Osteoblast (primary cell): ENCODE data around the gene RETSAT. TPM values are rescaled to one million over a fixed set of nuclear protein-coding genes. Genes with fewer than 3 reads are reported as not detected.

Experiments used
- DNase-seq: peaks from one replicate; pipeline ENCODE4 v3.0.0; 2011; ENCODE audit warnings: low spot score, mixed read lengths; ENCODE audit not compliant: insufficient read length; ENCODE audit errors: missing footprints
- H2AFZ ChIP-seq: 2 replicates; pipeline ENCODE4 v1.6.0; 2011; ENCODE audit warnings: mild to moderate bottlenecking, low read length
- H3K27ac ChIP-seq: 2 replicates; pipeline ENCODE4 v1.5.1; 2011; ENCODE audit warnings: mild to moderate bottlenecking, low read depth, low read length, moderate library complexity
- H3K27me3 ChIP-seq: 2 replicates; pipeline ENCODE4 v1.6.0; 2012; ENCODE audit warnings: mild to moderate bottlenecking, control low read depth, inconsistent platforms, low read length, moderate library complexity; ENCODE audit not compliant: insufficient read depth
- H3K36me3 ChIP-seq: 2 replicates; pipeline ENCODE4 v1.5.1; 2011; ENCODE audit warnings: mild to moderate bottlenecking, low read length, control low read depth, moderate library complexity; ENCODE audit not compliant: insufficient read depth
- H3K4me1 ChIP-seq: 2 replicates; pipeline ENCODE4 v1.5.1; 2011; ENCODE audit warnings: mild to moderate bottlenecking, low read length, control low read depth, moderate library complexity; ENCODE audit not compliant: insufficient read depth
- H3K4me2 ChIP-seq: 2 replicates; pipeline ENCODE4 v1.6.0; 2011; ENCODE audit warnings: mild to moderate bottlenecking, low read length; ENCODE audit not compliant: insufficient read depth
- H3K4me3 ChIP-seq: fragments of 200-600 bp; sonication (generic); 3 replicates; pipeline ENCODE4 v1.5.1; 2012; ENCODE audit warnings: mild to moderate bottlenecking, low read length, inconsistent platforms; ENCODE audit not compliant: insufficient read depth
- H3K79me2 ChIP-seq: 2 replicates; pipeline ENCODE4 v1.6.0; 2012; ENCODE audit warnings: mild to moderate bottlenecking, low read length, control low read depth, inconsistent platforms; ENCODE audit not compliant: insufficient read depth
- H3K9me3 ChIP-seq: 2 replicates; pipeline ENCODE4 v1.5.1; 2011; ENCODE audit warnings: low read depth, low read length, control low read depth
- H4K20me1 ChIP-seq: 2 replicates; pipeline ENCODE4 v1.6.0; 2012; ENCODE audit warnings: mild to moderate bottlenecking, low read length, control low read depth; ENCODE audit not compliant: insufficient read depth
- CTCF ChIP-seq: IDR thresholded peaks from 2 replicates; pipeline ENCODE4 v1.5.1; 2011; ENCODE audit warnings: mild to moderate bottlenecking, low read depth, low read length, moderate library complexity; ENCODE audit errors: extremely low read depth
- total RNA-seq: library from RNA; depleted of rRNA; stranded (reverse); fragments of >200 nt; gene quantifications from 2 replicates; pipeline ENCODE4 v1.2.3, GENCODE V29; 2012

Gene RETSAT
- total RNA-seq, 1 donor = 41.6 TPM

DNA sequence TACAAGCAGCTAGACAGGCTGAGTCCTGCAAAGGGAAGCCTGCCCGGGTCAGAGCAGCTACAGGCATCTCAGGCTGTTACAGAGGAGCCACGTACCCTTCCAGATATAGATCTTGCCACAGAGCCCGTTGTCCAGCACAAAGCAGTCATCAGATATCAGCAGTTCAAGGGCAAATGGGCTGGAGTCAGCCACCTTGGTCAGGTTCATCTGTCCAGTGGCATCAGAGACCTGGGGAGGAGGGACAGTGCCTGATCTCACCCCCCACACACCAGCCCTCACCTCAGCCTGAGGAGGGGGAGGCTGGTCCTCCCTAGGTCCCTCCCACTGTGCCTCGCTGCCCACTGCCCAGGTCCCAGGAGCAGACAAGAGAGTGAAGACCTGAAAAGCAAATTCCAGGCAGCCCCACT, 43.6 kb upstream of the RETSAT start:
- H3K4me2 ChIP-seq = no peak overlapping the region
- no peaks in the 10 kb centered on the region for H4K20me1 ChIP-seq
- no peak overlapping the region for H3K4me3 ChIP-seq
- H3K36me3 ChIP-seq = no peaks in the 10 kb centered on the region
- H3K27ac ChIP-seq = no peak overlapping the region
- no peaks in the 10 kb centered on the region for H3K27me3 ChIP-seq
- H3K4me1 ChIP-seq = peaks cover 12% of the 10 kb centered on the region
- TF ChIP-seq CTCF = no peak
- no peak overlapping the region for H2AFZ ChIP-seq
- peak; percentile 27 for DNase-seq
- no peaks in the 10 kb centered on the region for H3K9me3 ChIP-seq
- peaks cover 10% of the 10 kb centered on the region for H3K79me2 ChIP-seq

DNA sequence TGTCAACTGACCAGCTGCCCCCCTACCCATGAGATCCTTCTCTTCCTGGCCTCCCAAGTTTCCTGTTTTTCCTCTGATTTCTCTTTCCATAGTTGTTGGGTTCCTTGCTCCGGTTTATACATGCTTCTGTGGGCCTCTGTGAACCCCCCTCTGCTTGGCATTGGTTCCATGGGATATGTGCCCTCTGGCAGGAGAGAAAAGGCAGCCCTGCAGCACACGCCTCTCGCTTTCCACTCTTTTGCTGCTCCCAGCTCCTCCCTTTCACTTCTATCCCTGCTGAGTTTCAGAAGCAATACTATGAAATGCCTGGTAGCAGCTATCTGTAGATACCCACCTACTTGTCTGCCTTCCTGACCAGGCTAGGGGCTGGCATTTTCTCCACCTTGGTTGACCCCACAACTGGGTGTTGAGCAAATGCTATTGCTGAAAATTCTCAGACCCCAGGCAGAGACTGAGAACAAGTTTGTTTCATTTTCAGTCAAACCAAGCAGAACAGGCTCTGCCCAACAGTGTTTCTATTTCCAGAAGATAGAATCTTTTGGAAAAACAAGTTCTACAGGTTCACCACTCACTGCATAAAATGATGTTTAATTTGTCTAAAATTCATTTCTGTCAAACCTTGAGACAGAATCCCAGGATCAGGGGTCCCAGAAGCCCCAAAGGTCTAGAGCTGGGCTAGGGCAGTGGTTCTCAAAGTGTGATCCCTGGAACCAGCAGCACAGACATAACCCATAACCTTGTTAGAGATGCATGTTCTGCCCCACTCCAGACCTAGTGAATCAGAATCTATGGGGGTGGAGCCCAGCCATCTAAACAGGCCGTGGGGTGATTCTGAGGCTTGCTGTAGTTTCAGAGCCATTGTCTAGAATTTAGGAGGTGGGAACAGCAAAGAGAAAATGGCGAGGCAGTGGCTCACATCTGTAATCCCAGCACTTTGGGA, 42.5 kb upstream of the RETSAT start:
- no peak overlapping the region for H3K27ac ChIP-seq
- H3K4me1 ChIP-seq = peaks cover 12% of the 10 kb centered on the region
- TF ChIP-seq CTCF = no peak
- no peak overlapping the region for H3K4me2 ChIP-seq
- peaks cover 1% of the 10 kb centered on the region for H3K36me3 ChIP-seq
- peak; percentile 48 for DNase-seq
- H3K27me3 ChIP-seq = no peaks in the 10 kb centered on the region
- H3K9me3 ChIP-seq = no peaks in the 10 kb centered on the region
- H3K79me2 ChIP-seq = peaks cover 2% of the 10 kb centered on the region
- peak overlapping the region; percentile 47 for H2AFZ ChIP-seq
- H4K20me1 ChIP-seq = no peaks in the 10 kb centered on the region
- H3K4me3 ChIP-seq = no peak overlapping the region

DNA sequence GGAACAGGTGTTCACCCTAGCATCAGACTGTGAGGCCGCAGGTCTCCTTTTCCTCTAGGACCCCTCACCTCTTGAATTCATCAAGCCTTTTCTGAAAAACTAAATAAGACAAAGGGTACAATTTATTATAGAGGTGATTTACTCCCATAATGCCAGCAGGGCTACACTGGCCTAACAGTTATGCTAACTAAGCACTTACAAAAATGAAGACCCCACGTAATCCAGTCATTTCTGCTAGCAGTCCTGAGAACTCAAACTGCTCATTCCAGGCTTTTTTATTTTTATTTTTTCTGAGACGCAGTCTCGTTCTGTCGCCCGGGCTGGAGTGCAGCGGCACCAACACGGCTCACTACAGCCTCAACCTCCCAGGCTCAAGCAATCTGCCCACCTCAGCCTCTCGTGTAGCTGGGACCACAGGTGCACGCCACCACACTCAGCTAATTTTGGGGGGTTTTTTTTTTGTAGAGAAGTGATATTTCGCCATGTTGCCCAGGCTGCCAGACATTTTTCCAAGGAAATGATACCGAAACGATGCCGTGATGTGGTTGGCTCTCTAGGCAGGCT, 41.7 kb upstream of the RETSAT start:
- Histone ChIP-seq H2AFZ (no peak overlapping the region), H4K20me1 (no peaks in the 10 kb centered on the region), H3K4me2 (no peak overlapping the region), H3K79me2 (no peaks in the 10 kb centered on the region), H3K9me3 (no peaks in the 10 kb centered on the region), H3K27me3 (no peaks in the 10 kb centered on the region), H3K4me3 (no peak overlapping the region), H3K36me3 (peaks cover 9% of the 10 kb centered on the region), H3K4me1 (peaks cover 12% of the 10 kb centered on the region), H3K27ac (no peak overlapping the region)
- TF ChIP-seq CTCF = no peak
- DNase-seq = no peak

- H3K36me3 ChIP-seq = peaks cover 20% of the 10 kb centered on the region
Measured at GRCh38 chr2:85394976-85395375, 40.6 kb upstream of the RETSAT start.

More at GRCh38 chr2:85394976-85395375, 40.6 kb upstream of the RETSAT start:
- Histone ChIP-seq H4K20me1 (no peaks in the 10 kb centered on the region), H3K9me3 (no peaks in the 10 kb centered on the region), H3K27me3 (no peaks in the 10 kb centered on the region), H3K4me3 (no peak overlapping the region), H3K4me1 (peaks cover 12% of the 10 kb centered on the region), H2AFZ (no peak overlapping the region), H3K27ac (no peak overlapping the region), H3K4me2 (no peak overlapping the region), H3K79me2 (no peaks in the 10 kb centered on the region)
- DNase-seq = no peak
- no peak for TF ChIP-seq CTCF
